Iris pigment epithelial cell (primary cell): ENCODE data around the gene DNAJB1.
"Not testable (repeated sequence)": the region's sequence is repeated elsewhere in the genome, so short reads cannot be mapped to it uniquely, and the experiment has no call there.

Source experiments
- DNase-seq: peaks from one replicate; pipeline ENCODE4 v3.0.0-alpha.2; 2011; ENCODE audit warnings: low read depth

Gene DNAJB1

GRCh38 chr19:14517840-14518505, at the start of gene DNAJB1:
TSS of gene DNAJB1 (minus strand) at chr19:14518397. CDS start at chr19:14518349, 48 bp downstream.
- DNase-seq: peak; percentile 86

GRCh38 chr19:14567079-14567478, 48.9 kb upstream of the DNAJB1 start:
- no peak for DNase-seq

GRCh38 chr19:14566712-14567077, 48.5 kb upstream of the DNAJB1 start:
- DNase-seq: no peak

- no peak for DNase-seq
Observed at GRCh38 chr19:14565765-14566711, 47.8 kb upstream of the DNAJB1 start.

GRCh38 chr19:14565298-14565679, 47.1 kb upstream of the DNAJB1 start:
- DNase-seq: no peak

GRCh38 chr19:14564652-14565297, 46.6 kb upstream of the DNAJB1 start:
- not testable (repeated sequence) for DNase-seq

GRCh38 chr19:14563989-14564651, 45.9 kb upstream of the DNAJB1 start:
- peak; percentile 30 for DNase-seq

- DNase-seq: no peak
Observed at GRCh38 chr19:14563590-14563926, 45.4 kb upstream of the DNAJB1 start.

GRCh38 chr19:14562660-14563589, 44.7 kb upstream of the DNAJB1 start:
- DNase-seq: no peak

- peak; percentile 44 for DNase-seq
Observed at GRCh38 chr19:14561847-14562351, 43.7 kb upstream of the DNAJB1 start.

GRCh38 chr19:14561249-14561648, 43.1 kb upstream of the DNAJB1 start:
- DNase-seq: no peak

GRCh38 chr19:14560776-14561108, 42.5 kb upstream of the DNAJB1 start:
- DNase-seq: no peak

GRCh38 chr19:14559916-14560775, 41.9 kb upstream of the DNAJB1 start:
- DNase-seq: no peak

GRCh38 chr19:14558370-14559066, 40.3 kb upstream of the DNAJB1 start:
- DNase-seq: no peak

GRCh38 chr19:14556662-14557188, 38.5 kb upstream of the DNAJB1 start:
- DNase-seq: peak; percentile 83

- DNase-seq: peak; percentile 73
Observed at GRCh38 chr19:14555918-14556661, 37.9 kb upstream of the DNAJB1 start.

GRCh38 chr19:14554382-14554812, 36.2 kb upstream of the DNAJB1 start:
- DNase-seq: no peak

GRCh38 chr19:14553939-14554243, 35.7 kb upstream of the DNAJB1 start:
- no peak for DNase-seq
